NCI-H146 treated with DMSO at 0.1 percent for 48 hours (cell line): ENCODE data around the gene ATXN10.

Experiments
- DNase-seq: peaks from one replicate; lab custom pipeline; 2025; ENCODE audit not compliant: unreplicated experiment; lab: John Stamatoyannopoulos, UW

The ATXN10 gene

DNA sequence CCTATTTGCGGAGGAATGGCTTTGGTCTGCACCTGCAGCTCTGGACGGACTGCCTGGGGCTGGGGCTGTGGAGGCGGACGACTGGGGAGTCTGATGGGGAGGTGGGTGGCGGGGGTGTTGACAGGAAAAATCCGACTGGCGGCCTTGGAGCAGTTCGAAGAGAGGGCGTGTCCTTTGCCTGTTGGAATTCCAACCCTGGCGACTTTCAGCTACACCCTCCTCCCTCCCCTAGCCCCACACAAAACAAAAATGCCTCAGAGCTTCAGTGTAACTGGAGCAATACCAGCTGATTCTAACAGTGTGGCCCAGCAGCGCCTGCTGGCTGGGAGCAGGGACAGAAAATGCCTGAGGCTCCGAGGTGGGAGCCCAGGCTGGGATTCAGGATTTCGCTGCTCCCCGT lies 85.4 kb downstream of the ATXN10 start:
- no peak for DNase-seq

DNA sequence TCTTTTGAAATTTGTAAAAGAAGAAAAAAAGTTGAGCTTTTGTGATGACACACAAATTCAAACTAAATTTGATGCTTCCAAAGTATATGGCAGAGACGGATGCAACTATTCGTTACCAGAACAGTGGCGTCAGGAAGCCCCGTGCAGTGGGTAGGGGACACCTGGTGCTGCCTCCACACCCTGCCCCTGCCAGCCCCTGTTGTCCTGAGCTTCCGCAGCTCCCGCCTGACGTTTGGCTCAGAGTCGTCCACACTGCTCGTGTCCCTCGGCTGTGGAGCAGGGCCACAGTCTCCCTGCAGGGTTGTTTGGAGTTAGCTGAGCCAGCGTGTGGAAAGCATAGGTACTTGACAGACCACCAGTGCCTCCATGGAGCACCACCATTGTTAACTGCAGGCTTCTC lies 86.3 kb downstream of the ATXN10 start:
- DNase-seq: no peak

DNA sequence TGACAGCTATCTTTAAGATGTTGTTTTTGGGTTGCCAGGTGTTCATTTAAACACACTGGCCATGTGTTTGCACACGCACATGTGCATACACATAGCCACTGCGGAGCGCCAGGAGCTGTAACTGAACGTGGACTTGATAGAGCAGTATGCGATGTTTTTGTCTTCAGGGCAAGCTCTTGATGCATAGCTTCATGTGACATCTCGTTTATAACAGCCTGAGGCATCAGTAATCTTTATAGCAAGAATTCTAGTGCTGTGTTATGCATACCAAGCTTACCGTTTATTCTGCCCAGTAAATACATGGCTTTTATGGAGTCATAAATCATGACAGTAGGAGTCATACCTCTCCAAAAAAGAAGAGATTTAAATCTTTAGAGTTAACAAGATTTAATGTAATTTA lies 87.0 kb downstream of the ATXN10 start:
- no peak for DNase-seq

DNA sequence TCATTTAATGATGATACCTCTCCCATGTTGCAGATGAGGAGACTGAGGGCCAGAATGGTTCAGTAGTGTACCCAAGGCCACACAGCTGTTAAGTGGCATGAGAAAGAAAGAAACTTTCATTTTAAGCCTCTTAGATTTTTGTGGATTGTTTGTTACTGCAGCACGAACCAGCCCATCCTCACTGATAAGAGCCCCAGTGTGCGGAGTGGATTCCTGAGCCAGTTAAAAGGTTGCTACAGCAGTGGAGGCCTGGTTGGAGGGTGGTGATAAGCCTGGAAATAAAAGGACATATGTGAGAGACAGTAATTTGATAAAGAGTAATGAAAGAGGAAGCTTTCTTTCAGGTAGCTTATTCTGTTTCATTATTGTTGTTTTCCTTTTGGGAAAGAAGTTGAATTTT lies 89.0 kb downstream of the ATXN10 start:
- no peak for DNase-seq

DNA sequence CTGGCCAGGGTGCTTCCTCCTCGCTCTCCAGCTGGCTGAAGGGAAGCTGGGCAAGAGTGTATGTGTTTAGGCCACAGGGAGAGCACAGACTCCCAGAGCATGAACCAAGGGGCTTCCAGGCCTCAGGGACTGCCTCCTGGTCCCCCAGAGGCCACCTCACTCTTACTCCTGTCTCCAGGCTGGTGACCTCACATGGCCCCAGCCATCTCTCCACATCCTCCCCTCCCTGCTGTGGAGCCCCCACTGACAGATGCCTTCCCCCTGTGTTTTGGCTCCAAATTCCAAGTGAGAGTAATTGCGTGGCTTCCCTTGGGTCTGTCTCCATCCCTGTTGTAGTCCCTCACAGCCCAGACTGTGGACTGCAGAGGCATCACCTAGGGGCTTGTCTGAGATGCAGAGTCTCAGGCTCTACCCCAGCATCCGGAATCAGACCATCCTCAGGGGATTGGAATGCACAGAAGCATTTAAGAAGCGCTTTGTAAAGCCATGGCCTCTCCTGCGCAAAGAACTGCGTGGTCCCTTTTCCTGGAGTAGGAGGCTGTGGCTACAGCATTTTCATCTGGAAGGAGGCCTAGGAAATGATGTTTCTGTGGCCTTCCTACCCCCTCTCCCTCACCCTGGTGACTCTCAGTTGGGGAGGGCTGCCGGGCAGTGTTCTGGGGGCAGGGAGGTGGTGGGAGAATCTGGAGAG lies 91.1 kb downstream of the ATXN10 start:
- DNase-seq: no peak

DNA sequence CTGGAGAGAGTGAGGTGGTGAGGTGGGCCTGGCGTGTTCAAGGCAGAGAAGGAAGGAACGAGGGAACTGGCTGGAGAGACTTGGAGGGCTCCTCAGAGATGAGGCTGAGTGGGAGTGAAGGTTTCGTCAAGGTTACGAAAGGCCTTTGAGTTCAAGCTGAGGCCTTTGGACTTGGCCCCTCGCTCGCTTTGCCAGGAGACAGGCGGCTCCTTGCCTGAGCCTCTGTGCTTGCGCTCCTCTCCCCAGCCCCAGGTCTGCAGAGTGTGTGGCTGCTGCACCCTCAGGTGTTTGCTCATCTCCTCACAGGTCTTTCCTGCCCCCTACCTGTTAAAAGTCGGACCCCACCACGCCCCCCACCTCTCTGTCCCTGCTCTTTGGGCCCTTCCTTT lies 91.6 kb downstream of the ATXN10 start:
- no peak for DNase-seq

DNA sequence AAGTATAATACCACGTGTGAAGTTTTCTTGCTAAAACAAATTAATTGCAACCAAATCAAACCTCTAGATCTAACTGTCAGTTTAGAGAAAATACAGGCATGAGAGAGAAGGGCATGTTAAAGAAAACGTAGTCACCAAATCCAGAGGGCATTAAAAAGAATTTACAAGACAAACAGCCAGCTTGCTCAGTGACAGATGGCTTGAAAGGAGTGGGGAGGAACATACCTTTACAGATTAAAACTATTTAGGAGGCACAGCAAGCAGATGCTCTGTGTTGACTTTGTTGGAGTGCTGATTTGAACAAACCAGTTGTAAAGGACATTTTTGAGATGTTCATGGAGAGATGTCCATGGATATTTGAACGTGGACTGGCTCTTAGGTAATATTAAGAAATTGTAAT lies 96.9 kb downstream of the ATXN10 start:
- no peak for DNase-seq

DNA sequence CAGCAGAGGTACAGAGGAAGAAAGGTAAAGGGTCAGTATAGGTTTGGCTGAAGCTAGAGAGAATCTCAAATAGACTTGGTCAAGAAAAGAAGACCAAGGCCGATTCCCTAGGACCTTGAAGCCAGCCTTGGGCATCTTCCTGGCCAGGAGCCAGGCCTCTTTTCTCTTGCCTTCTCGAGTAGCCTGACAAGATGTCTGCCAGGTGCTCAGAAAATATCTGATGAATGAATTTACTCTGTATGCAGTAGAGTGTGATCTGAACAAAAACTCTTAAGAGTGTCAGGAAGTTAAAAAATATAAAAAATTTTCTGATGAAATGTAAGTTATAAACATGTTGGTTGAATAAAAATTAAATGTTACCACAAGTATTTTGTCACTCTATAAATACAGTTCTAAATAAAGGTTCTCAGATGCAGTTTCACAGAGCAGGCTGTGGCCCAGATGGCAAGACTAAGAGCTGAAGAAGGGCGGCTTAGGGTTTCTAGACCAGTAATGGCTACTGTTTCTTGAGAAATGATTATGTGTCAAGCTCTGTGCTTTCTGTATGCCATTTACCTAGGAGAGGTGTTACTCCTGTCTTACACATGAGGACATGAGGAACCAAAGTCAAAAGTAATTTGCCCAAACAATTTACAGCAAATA lies 98.1 kb downstream of the ATXN10 start:
- DNase-seq: no peak

DNA sequence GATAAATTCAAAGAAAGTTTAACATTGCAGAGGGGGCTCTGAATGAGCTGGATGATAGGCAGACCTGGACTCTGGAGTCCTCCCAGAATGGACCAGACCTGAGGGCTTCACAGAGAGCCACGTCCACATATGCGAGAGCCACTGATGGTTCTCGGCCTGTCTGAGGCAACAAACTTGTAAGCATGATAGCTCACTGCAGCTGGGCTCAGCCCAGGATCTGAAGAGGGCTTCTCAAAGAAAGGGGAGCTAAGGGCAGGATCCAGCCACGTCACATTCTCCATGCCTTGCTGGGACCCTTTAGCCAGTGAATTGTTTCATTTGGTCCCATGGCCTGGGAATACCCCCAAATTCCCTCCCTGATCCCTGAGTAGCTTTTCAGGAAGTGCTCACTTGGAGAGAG lies 98.9 kb downstream of the ATXN10 start:
- no peak for DNase-seq

DNA sequence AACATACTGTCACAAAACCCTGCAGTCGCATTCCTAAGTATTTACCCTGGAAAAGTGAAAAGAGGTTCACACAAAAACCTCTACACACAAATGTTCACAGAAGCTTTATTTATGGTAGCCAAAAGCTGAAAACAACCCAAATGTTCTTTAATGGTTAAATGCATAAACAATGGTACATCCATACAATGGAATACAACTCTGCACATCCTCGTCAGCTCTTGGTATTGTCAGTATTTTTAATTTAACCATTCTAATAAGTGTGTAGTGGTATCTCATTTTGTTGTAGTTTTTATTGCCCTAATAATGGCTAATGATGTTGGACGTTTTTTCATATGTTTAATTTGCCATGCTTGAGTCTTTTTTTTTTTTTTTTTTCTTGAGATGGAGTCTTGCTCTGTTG lies 99.4 kb downstream of the ATXN10 start:
- DNase-seq: no peak

DNA sequence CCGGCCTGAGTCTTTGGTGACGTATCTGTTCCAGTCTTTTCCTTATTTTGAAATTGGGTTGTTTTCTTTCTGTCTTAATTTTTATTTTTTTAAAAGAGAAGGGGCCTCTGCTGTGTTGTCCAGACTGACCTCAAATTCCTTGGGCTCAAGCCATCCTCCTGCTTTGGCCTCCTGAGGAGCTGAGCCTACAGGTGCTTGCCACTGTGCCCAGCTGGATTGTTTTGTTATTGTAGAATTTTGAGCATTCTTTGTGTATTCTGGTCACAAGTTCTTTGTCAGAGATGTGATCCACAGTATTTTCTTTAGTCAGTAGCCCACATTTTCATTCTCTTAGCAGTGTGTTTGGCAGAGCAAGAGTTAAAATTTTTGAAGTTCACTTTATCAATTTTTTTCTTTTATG lies 100.1 kb downstream of the ATXN10 start:
- no peak for DNase-seq

DNA sequence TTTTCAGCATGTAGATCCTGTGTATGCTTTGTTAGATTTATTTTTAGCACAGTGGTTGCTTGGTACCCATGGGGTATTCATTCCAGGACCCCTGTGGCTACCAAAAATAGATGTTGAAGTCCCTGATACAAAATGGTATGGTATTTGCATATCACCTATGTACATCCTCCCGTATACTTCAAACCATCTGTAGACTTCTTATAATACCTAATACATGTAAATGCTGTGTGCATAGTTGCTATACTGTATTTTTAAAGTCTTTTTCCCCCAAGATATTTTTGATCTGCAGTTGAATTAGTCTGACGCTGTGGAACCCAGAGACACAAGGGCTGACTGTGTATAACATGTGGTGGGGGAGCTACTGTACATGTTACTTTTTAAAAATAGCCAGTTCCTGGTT lies 101.1 kb downstream of the ATXN10 start:
- DNase-seq: no peak

DNA sequence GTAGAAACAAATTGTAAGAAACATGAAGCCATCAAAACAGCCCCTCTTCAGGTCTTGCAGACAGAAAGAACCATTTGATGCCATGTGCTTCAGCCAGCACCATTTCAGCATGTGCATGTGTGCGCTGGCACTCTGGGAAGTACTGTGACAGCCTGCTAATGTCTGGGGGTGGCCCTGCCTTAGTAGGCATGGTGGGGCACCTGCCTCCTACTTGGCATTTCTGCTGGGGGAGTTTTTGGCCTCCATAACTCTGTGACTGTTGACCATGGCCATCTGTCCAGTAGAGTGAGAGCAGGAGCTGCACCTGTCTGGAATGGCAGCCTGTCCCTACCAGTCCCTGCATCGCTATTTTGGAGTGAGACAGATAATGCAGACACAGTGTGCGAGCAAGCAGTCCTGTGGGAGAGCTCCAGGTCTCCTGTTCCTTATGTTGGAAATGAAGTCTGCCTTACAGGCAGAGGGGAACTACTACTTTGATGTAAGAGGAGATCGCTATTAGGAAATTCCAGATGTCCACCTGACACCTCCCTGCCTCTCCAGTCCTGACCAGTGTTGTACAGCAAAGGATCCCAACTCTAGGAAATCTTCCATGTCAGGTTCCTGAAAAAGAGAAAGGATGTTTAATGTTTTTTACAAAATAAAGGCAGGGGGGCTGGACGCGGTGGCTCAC lies 102.5 kb downstream of the ATXN10 start:
- no peak for DNase-seq

DNA sequence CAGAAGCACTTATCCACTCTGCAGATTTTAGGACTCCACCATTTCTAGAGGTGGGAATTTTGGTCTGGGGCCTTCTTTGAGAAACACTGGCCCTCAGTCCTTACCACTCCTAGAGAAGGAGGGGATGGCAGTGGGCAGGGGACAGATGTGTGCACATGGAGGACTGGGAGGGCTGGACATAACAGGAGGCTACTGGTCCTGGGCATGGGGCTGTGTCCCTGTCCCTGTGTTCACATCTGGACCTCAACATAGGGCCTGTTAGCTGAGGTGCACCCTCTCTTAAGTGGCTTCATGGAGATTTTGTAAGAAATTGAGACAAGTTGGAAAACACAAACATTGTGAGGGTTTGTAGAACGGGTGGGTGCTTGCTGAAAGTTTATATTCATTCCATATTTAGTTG lies 103.4 kb downstream of the ATXN10 start:
- DNase-seq: no peak

DNA sequence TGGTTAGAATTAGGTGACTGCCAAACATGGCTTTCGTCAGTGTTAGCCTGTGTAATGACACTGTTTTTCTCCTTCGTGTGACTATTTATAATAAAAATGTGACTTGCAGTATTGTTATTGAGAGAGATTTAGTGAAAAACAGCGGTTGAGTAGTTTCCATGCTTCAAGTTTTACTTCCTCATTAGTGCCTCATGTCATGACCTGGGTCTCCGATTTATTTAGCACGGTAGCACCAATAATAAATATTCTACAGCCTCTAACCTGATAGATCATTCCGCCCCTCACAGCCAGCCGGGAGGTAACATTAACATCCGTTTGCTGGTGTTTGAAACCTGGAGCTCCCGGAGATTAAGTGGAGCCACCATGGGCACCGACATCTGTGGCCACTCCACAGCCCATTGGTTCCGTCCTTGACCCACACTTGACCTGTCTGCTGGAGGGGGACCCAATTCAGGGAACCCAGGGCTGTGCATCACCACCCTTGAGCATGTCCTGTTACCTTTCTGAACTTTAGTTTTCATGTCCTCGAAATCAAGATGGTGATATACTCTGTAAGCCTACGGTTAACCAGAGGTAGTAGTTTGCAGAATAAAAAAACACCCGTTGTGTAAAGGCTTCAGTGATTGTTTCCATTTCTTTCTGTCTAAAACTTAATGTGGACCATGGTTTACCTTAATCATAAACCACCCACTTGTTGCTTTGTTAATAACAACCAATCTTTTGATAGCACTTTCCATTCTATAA lies 104.1 kb downstream of the ATXN10 start:
- DNase-seq: no peak

DNA sequence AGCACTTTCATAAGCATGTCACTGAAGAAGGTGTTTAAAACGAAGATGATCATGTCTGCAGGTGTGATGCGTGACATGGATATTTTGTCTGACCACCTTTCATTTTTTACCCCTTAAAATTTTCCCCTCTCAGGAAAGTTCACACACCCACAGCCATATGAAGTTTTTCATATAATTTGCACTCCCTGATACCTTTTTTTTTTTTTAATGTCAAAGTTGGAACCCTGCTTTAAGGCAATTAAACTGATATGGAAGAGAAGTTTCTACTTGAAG lies 104.6 kb downstream of the ATXN10 start:
- no peak for DNase-seq

DNA sequence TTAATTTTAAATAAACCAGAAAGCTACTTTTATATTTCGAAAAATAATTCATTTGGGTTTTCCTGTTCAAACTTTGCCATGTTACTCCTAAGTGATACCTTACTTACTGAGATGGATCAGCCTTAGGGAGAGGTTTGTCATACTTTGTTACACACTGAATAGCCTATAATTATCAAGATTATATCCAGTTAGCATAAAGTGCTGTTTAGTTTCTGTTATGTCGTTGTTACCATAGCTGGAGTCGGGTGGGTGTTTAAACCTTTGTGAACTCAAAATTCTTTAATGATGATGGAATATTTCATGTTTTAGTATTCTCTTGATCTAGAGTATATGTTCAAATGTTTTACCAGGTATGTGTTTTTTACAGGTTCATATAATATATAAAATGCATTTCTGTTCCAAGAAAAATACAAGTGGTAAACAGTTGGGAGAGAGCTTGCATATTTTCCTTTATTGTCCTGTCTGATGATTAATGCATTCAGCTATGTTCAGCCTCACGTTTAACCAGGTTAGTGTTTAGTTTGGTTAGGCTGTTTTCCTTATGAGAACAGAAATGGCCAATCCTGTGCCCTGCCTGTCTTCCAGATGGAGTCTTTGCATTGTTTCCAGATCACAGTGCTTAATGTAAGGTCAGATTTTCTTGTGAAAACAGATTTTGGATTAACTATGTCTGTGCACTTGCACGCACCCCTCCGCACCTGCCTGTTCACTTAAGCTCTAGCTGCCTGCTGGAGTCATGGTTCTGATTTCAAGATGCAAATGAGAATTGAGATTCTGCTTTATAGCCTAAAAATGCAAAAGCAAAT lies 105.6 kb downstream of the ATXN10 start:
- no peak for DNase-seq

DNA sequence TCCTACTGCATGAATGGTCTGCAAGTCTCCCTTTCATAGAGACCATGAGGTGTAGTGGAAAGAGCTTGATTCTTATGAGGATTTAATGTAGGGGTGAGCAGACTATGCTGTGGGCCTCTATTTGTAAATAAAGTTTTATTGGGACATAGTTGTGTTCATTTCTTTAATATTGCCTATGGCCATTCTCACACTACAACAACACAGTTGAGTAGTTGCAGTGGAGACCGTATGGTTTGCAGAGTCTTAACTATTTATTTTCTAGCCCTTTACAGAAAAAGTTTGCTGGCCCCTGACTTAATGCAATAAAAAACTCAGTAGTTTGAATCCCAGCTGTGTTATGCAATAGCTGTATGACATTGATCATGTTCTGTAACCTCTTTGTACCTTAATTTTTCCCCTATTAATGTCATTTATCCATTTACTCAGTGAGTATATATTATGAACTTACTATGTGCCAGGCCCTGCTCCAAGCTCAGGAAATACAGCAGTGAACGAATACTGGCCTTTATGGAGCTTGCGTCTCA lies 106.3 kb downstream of the ATXN10 start:
- DNase-seq: no peak

DNA sequence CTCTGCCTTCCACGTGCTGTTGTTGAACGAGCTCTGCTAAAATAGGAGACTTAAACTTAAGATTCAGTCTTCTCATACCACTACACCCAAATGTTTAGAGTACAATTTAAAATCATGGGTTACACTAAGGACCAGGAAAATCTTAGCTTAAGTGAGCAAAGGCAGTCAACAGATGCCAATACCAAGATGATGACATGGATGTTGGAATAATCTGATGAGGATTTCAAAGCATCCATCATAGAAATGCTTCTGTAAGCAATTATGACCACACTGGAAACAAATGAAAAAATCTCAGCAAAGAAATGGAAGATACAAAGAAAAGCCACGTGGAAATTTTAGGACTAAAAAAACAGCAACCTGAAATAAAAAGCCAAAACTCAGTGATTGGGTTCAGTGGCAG lies 109.8 kb downstream of the ATXN10 start:
- DNase-seq: no peak

DNA sequence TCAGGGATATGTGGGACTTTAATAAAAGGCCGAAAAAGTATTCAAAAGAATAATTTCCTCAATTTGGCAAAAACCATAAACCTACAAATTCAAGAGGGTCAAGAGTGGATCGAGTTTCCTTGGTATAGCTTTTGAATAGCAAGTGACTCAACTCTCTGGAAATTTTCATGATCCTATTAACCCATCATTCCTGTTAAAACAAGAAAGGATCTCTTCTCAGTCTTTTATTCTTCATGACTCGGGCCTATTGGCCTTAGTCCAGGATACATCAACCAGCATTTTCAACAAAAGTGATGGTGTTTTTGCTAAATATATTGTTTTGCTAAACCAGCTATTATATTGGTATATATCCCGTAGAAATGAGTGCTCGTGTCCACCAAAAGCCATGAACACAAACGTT lies 110.3 kb downstream of the ATXN10 start:
- DNase-seq: no peak

DNA sequence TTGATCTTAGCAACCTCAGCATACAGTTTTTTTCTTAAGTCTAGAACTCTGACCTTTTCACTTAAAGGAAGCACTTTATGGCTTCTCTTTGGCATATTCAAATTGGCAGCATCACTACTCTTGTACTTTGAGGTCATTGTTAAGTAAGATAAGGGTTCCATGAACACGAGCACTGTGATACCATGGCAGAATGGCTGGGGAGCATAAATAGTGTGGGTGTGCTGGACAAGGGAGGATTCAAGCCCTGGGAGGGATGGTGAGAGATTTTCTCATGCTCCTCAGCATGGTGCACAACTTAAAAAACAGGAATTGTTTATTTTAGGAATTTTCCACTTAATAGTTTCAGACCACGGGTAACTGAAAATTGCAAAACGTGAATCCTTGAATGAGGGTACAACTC lies 111.4 kb downstream of the ATXN10 start:
- no peak for DNase-seq
